Kidney capillary endothelial cell (primary cell): ENCODE measurements around the gene SULF2.
"Not testable (repeated sequence)": the region's sequence is repeated elsewhere in the genome, so short reads cannot be mapped to it uniquely, and the experiment has no call there.

Experiments
- DNase-seq: peaks from one replicate; pipeline ENCODE4 v3.0.0-alpha.2; 2018; ENCODE audit warnings: low spot score

Gene SULF2

DNA sequence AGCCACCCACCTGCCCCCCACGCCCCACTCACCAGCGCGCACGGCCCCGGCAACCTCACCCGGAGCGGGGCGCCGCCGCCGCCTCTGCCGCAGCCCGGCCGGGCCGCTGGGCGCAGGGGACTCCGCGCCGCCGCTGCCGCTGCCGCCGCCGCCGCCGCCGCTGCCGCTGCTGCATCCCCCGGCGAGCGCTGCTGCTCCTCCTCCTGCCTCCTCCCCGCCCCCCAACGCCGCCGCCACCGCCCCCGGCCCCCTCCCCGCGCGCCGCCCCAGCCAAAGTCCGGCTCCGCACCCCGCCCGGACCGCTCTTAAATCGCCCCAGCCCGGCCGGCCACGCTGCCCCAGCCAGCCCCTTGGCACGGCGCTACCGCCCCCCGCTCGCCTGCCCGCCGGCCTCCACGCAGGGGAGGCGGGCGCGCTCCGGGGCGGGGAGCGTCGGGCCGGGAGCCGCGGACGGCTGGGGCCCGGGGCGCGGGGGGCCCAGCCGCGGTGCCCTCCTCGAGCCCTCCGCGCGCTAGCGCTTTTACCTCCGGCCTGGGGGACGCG, at the start of gene SULF2:
SULF2 (minus strand) TSS at position 171 of the 543 bp plus-strand sequence. CDS start 28,118 bp downstream, outside the sequence.
- no peak for DNase-seq

DNA sequence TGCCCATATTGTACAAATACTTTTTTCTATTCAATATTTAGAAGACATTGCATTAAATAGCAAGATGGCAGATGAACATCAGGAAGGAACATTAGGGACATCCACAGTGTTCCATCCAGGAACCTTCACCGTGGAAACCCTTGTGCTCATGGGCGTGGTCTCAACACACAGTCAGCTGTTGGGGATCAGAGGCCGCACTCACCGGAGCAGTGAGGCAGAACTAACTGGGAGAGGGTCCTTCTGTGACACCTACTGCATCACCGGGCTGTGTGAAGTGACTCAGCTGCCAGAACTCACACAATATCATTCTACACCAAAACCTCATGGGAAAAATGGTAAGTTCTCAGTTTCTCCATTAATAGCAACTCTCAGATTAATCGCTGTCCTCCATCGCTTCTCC, 46.4 kb upstream of the SULF2 start:
- DNase-seq = not testable (repeated sequence)

DNA sequence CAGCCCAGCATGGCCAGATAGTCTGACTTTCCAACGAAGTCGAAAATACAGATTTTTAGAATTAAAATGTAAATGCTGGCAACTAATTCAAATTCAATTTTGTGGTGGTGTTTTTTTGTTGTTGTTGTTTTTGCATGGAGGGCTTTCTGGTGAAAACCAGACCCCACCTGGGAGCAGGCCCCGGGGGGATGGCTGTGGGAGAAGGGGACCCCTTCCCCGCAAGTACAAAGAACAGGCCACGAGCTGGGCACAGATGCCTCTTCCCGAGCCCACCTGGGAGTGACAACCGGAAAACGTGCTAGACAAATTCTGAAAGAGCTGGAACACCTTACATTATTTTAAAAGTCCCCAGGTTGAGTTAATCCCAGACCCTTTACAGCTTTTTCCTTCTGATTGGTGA, 41.4 kb upstream of the SULF2 start:
- DNase-seq = not testable (repeated sequence)

DNA sequence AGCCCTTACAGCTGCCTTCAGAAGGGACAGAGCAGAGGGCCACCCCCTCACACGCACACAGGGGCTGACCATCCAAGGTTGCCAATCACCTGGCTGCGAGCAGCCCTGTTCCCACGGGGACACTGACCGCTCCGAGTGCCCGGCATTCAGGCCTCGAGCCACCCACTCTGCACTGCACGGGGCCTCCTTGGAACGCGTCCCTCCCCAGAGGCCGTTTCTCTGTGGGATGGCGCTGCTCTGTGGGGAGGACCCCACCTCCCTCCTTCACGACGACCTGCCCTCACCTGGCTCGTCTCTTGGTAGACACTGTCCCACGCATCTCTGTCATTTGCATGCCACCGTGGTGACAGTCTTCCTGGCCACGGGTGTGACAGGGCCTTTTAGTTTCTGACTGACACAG, 40.7 kb upstream of the SULF2 start:
- not testable (repeated sequence) for DNase-seq

DNA sequence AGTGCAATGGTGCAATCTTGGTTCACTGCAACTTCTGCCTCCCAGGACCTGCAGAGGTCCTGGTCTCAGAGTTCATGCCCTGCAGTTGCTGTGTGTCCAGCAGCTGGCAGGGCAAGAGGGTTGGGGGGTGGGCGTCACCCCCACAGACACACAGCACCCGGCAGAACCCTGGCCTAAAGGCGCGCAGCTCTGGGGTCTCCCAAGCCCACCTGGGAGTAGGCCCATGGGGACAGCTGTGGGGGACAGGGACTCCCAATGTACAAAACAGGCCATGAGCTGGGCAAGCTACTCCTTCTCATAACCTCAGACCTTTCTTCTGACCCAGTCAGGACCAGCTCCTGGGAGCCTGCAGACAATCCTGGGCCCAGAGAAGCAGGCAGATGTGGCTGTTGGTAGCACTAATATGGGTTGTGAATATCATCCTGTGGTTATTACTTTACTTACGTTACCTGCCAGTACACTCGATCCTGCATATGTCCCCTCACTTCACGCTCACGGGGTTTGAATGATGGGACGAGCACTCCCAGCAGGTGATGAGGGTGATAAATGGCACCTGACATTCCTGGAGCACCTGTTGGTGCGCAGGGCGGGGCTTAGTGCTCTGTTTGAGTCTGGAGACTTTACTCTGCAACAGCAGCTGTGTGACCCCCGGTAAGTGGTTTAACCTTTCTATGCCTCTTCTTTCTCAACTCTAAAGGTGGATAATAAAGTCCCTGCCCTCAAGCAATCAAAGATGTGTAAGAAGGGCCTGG, 39.9 kb upstream of the SULF2 start:
- no peak for DNase-seq

DNA sequence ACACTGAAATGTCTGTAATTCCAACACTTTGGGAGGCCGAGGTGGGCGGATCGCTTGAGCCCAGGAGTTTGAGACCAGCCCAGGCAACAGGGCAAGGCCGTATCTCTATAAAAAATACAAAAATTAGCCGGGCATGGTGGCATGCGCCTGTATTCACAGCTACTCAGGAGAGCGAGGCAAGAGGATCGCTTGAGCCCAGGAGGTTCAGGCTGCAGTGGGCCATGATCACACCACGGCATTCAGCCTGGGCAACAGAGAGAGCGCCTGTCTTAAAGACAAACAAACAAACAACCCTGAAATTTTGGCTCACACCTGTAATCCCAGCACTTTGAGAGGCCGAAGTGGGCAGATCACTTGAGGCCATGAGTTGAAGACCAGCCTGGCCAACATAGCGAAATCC, 38.7 kb upstream of the SULF2 start:
- DNase-seq = not testable (repeated sequence)

DNA sequence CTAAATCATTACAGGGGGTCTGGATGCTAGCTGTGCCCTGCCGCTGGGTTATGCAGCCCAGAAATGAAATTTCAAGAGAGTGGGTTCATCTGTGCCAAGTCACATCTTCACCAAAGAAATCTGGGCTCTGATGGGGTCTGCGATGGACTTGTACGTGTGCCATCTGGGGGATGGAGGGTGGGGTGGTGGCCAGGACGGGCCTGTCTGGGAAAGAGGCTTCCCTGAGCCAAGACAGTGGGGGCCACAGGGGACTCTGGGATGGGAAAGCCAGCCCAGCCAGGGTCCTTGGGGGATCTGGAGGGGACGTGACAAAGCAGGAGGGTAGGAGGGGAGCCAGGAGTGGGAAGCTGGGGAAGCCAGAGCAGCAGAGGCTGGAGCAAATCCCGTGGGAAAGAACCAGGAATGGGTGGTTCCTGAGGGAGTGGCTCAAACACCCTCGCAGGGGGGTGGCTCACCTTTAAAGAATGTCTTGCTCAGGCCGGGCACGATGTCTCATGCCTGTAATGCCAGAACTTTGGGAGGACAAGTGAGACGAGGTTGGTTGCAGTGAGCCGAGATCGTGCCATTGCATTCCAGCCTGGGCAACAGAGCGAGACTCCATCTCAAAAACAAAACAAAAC, 36.3 kb upstream of the SULF2 start:
- DNase-seq = no peak

DNA sequence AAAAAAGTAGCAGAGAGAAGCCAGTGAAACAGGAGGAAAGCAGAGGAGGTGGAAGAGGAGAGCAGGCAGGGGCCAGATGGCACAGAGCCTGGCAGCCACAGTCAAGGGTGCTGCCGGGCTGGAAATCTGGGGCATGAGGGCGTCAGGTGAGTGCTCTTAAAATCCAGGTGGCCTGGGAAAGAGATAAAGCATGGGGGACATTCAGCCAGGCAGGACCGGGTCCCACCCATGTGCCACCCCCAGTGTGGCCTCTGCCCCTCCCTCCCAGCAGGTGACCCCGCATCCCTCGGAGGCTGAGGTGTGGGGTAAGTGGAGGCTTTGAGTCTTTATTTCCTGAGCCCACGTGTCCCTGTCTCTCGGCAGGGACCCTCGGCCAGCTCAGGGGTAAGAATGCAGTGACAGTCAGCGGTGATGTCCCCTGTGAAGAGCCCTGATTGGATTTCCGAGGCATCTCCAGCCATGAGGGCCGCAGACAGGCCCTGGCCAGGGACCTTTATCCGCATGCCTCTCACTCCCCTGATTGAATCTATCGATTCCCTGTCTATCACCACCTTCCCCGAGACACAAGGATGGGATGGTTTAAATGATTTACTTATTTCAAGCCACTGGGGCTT, 33.8 kb upstream of the SULF2 start:
- DNase-seq = no peak

DNA sequence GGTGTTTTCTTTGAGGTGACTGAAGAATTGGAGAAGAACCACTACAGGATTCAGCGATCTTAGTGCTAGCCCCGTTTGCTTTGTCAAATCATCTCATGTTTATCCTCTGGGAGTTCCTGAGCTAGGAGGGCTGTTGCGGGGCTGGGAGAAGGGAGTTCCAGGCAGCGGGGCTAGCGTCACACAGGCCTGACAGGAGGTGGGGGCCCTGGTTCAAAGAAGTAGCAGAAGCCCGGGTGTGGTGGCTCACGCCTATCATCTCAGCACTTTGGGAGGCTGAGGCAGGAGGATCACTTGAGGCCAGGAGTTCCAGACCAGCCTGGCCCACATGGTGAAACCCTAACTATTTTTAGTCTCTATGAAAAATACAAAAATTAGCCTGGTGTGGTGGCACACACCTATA, 33.2 kb upstream of the SULF2 start:
- no peak for DNase-seq

DNA sequence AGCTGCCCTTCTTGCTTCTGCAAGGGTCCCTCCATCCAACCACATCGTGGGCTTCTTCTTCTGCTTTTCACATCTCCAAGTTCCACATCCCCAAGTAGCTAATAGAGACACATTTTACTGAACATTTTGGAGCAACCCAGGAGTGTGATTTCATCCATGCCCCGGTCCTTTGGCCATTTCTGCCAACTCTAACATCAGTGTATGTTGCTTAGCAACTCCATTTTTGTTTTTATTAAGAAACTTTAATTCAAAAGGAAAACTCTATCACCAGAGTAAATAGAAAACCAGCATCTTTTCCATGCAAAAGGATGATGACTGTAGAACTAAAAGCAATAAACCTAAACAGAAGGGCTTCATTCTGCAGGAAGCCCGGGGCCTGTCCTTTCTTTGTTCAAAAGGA, 32.7 kb upstream of the SULF2 start:
- DNase-seq = no peak

DNA sequence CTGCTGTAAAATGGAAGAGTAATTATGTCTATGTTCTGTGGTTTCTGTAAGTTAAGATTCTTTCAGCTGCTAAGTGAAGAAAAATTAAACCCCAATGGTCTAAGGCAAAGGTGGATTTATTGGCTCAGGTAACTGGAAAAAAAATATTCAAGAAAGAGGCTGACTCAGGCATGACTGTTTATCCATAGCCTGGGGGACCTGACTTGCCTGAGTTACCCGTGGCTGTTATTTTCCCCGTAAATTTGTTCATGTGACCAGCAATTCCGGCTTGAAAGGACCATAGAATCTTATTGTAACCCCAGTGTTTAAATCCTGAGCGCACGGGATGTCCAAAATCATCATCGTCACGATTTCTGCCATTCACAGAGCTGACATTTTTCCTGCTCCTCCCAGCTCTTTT, 32.3 kb upstream of the SULF2 start:
- no peak for DNase-seq

DNA sequence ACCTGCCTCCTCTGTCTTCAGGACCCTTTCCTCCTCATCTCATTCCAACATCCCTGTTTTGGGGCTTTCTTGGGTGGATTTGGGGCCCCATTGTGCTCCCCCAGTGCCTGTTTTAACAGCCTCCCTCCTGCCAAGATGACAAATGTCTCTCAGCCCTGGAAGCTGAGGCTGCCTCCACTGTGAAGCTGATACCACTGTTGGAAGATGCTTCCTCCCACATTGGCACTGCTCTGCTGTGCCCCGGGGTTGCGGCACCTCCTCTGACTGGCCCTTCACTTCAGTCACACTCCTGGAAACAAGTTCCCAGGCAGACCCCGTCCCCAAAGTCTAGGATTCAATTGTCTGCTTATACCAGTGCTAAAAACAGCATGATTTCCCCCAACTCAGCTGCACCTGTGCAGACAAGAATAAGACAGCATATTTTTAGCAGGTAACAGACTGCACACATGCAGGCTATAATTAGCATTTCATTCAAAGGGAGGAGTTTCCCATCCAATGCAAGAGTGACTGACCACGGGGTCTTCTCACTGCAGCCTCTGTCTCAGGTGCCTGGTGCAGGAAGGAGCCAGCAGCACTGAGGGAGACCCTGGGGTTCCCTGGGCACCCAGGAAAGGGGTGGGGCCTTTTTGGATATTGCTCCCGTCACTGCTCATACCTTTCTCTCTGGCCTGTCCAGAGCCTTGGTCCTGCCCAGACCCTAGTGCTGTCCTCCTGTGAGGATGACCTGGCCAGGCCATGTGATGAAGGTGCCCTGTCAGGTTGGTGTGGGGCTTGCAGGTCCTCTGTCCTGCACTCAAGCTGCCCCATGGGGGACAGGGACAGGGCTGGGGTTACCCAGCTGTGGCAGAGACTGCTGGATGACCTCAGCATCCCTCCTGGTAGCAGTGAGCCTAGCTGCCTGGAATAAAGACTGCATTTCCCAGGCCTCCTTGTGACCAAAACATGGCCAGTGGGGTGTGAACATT, 31.5 kb upstream of the SULF2 start:
- no peak for DNase-seq

DNA sequence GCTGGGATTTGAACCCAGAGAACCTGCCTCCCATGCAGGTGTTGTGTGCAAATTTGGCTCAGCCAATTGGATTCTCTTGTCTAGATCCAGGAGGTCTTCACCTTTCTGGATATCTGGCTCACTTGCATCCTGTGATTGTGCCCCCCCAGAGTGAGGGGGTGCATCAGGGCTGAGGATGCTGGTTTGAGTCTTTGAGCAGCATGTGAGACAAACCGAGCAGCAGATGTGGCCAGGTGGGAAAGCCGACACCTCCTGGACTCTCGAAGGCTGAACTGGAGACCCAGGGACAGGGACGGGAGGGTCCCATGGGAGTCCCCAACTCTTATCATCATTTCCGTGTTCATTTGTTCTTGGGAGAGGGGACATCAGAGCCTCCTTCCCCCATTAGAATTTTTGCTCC, 30.6 kb upstream of the SULF2 start:
- DNase-seq = no peak

DNA sequence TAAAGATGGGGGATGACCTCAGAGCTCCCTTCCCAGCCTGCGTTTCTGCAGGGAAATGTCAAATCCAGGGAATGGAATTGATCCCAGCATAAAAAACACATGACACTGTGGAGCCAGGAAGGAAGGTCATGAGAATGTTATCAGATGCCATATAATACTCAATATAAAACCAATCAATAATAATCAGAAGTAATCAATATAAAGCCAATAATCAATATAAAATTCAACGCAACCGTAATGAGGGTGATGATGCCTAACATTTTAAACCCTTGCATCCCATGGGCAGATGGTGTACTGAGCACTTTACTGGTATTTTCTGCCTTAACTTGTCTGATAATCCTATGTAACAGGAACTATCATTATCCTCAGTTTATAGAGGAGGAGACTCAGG, 30.1 kb upstream of the SULF2 start:
- DNase-seq = no peak

DNA sequence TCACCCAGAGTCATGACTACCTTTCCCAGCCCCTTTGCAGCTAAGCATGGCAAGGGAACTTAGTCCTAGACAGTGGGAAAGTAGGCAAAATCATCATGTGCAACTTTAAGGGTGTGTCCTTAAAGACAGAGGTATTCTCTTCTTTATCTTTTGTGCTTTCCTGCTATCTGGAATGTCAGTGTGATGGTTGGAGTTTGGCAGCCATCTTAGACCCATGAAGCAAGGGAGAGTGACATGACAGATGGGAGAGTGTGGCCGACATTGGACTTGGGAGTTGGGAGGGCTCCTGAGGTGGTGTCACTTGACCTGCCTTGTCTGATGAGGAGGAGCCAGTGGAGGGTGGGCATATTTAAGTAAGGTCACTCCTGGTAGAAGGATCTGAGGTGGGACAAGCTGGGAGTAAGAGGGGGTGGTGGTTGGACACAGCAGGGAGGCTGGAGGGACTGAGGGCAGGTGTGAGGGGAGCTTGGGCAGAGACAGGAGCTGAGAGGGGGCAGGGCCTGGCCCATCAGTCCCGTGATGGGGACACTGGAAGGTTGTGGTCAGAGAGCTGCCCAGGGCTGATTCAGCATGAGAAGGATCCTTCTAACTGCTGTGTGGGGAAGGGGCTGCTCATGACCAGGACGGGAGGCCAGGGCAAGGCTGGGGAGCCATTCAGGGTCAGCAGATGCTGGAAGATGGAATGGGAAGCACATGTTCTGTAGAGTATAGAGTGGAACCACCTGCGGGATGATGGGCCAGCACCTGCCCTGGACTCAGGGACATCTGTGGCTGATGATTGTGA, 29.5 kb upstream of the SULF2 start:
- DNase-seq = no peak

DNA sequence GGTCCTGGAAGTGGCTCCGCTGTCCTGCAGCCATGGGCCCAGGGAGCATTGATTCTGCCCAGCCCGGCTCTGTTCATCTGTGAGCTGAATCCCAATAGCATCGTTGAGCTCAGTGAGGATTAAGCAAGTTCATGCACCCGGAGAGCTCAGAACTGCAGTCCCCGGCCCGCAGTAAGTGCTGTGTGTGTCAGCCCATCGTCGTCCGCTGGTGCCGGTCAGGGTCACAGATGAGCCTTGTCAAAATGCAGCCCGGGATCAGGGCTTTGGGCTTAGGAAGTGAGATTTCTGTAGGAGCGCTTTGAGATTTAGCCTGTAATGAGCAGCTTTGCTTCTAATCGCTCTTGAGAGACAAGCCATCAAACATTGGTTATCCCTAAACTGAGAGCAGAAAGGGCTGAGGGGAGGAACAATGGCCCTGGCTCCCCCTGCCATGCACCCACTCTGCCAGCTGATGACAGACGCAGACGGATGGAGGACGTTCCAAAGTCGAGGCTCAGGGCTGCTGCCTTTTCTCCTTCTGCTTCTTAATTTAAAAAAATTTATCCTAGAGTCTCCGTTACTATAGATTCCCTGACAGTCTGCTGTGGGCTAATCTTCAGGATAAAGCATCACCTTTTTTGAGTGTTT, 25.6 kb upstream of the SULF2 start:
- DNase-seq = no peak

DNA sequence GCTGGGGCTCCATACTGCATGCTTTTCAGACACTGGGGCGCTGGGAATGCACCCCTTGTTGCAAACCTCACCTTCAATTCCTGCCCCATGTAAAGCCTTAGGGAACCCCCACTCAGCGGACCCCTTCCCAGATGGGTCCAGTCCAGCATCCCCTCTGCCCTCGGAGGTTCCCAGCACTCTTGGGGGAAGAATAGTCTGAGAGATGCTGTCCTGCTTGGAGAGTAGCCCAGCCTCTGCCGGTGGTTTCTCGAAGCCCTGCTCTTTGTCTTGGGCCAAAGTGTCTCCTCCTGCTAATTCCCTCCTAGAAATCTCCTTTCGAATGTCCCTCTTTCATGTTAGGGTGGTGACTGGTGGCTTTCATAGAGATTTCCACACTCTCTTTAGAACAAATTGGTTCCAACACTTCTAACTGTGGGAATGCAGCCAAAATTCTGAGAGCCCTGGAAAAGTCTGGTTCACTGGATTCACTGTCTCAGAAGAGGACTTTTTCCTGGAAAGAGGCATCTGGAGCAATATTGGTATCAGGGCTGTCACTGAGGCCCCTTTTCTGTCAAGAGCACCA, 24.9 kb upstream of the SULF2 start:
- no peak for DNase-seq

DNA sequence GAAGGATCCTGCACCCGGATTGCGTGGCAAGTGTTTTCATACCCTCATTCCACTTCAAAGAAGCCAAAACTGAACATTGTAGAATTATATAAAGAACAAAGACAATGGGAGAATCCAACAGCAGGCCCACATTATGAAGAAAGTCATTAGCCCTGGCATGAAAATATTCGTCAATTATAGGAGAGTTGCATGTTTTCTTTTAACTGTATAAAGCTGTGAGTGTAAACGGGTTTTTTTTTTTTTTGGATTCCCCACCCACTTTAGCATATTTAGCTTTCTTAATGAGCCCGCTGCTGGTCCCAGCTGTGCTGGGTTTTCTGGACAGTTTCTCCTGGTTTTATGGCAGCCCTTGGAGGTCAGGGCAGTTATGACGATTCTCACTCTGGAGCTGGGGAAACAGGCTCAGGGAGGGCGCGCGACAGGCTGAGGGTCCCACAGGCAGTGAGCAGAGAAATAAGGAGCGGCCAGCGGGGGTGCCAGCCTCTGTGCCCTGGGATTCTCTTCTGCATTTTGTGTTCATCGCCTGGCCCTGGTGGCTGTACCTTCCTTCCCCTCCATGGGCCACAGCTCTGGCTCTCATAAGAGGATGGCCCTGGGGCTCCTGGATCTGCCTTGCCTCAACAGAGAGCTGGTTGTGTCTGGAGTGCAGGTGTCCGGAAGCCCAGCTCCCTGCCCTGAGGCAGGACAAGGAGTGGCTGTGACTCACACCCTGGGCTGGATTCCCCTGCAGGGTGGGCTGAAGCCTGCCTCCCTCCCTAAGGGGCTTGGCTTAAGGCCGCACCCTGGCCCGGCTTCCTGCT, 24.1 kb upstream of the SULF2 start:
- DNase-seq = no peak

DNA sequence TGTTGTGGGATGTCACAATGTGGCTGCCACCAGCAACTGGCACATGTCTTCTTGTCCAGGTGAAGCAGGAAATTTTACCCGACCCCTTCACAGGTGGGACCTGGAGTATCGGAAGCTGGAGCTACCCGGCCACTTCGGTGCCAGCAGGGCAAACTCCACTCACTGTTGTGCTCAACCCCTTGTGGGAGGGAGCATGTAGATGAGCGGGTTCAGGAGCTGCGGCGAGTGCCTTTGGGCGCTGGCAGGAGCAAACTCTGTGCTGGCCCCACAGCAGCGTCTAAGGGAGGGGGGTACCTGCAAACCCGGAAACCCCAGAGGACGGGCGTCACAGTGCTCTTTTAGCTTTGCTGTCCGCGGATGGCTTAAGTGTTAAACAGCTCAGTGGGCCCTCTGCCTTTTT, 20.7 kb upstream of the SULF2 start:
- no peak for DNase-seq

DNA sequence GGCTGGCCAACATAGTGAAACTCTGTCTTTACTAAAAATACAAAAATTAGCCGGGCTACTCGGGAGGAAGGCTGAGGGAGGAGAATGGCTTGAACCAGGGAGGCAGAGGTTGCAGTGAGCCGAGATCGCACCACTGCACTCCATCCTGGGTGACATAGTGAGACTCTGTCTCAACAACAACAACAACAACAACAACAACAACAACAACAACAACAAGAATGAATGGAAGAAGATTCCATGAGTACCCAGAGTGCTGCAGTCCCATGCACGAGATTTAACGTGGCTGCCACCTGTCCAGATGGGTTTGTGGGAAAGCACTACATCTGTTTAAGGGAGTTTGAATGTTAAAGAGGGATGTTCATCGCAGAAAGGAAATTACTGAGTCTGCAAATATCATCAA, 19.7 kb upstream of the SULF2 start:
- DNase-seq = not testable (repeated sequence)
